ENCODE data around the gene MYO5B.

DNA sequence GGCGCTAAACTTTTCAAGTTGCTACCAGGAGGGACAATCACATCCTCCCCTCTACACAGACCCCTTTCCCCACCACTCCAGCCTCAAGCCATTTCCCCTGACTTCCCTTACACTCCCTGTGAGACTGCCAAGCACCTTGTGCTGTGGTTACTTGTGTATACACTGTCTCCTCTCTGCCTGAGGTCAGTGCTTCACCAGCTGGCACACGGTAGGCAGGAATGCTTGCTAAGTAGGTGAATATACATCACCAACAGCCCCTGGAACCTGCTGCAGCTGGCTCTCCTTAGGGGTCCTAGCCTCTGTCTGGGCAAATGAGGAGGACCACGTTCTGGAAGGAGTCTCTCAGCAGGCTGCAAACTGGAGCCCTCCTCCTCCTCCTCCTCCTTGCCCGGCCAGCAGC, 343.3 kb downstream of the MYO5B start:
- TF ChIP-seq, protein P1, sequence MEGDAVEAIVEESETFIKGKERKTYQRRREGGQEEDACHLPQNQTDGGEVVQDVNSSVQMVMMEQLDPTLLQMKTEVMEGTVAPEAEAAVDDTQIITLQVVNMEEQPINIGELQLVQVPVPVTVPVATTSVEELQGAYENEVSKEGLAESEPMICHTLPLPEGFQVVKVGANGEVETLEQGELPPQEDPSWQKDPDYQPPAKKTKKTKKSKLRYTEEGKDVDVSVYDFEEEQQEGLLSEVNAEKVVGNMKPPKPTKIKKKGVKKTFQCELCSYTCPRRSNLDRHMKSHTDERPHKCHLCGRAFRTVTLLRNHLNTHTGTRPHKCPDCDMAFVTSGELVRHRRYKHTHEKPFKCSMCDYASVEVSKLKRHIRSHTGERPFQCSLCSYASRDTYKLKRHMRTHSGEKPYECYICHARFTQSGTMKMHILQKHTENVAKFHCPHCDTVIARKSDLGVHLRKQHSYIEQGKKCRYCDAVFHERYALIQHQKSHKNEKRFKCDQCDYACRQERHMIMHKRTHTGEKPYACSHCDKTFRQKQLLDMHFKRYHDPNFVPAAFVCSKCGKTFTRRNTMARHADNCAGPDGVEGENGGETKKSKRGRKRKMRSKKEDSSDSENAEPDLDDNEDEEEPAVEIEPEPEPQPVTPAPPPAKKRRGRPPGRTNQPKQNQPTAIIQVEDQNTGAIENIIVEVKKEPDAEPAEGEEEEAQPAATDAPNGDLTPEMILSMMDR (IDR thresholded peaks at IDR 0.05; ENCODE audit: borderline replicate concordance, extremely low read depth, low read length, poor library complexity, severe bottlenecking), result no peak
- no peak for TF ChIP-seq EZH2 (IDR thresholded peaks at IDR 0.05; ENCODE audit: borderline replicate concordance, low read depth, low read length, severe bottlenecking)

All from DND-41 (cell line).